Stimulated activated CD4-positive, alpha-beta T cell treated with anti-CD3 and anti-CD28 coated beads, Interleukin-12 subunit alpha, Interleukin-12 subunit beta, amount 100 ng/mL, for 4 hours (primary cell): ENCODE measurements around the gene DPEP1.
"Not testable (repeated sequence)": the region's sequence is repeated elsewhere in the genome, so short reads cannot be mapped to it uniquely, and the experiment has no call there.

Experiments used
- DNase-seq: peaks from one replicate; pipeline ENCODE4 v3.0.0-alpha.2; 2020

The DPEP1 gene

DNA sequence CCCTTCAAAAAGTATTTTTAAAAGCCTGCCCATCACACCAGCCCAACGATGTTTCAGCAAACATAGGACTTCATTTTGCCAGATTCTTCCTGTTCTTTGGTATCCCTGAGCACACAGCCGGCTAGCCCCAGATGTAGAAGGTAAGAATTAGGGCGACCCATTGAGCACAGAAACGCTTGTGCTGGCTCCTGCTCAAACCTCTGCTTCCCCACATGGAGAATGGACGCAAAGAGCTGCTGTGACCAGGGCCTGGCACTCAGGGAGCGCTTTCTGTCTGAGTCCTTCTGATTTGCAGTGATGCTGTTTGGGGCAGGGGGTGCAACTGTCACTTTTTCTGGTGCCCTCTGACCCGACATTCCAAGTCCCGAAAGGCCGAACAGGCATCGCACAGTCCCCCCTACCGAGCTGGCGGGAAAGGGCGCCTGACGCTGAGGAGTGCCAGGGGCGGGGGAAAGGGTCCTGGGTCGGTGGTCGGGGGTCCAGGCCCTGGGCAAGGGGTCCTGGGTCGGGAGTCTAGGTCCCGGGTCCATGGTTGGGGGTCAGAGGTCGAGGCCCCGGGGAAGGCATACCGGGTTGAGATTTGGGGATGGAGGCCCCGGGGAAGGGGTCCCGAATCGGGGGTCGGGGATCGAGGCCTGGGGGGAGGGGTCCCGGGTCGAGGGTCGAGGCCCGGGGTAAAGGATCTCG lies 43.1 kb downstream of the DPEP1 start:
- DNase-seq = no peak

GRCh38 chr16:89657442-89658220 lies 44.2 kb downstream of the DPEP1 start, which contains the start of the genes CHMP1A and SPATA33:
CHMP1A (minus strand) TSS chr16:89657708; CDS start chr16:89657588, 120 bp downstream.
SPATA33 (plus strand) TSS chr16:89657836; CDS start chr16:89657912, 76 bp downstream.
- peak; percentile 90 for DNase-seq

DNA sequence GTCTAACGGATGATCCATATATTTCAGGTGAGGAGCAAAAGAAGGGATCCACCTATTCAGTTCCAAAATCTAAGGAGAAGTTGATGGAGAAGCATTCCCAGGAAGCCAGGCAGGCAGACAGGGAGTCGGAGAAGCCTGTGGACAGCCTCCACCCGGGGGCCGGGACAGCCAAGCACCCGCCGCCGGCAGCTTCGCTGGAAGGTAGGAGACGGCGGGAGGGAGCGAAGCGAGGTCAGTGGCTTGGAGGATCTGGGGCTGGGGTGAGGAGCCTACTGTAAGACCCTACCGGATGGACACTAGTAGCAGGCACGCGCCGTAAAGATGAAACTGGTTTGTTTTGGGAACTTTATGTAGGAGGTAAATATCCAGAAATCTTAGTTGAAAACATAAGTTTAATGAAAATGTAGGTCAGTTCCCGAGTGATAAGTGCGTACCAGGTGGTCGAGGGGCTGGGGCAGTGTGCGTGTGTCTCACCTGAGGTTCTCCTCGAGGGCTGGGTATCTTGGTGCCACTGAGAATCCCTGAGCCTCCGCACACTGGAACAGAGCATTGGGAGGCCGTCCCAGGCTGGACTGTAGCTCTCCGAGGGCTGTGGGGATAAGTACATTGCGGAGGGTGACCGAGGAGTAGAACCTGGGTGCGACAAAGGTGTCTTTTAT lies 44.9 kb downstream of the DPEP1 start:
- DNase-seq = peak; percentile 12

- no peak for DNase-seq
Measured at GRCh38 chr16:89660146-89660545, 46.7 kb downstream of the DPEP1 start.

GRCh38 chr16:89661215-89661614 lies 47.8 kb downstream of the DPEP1 start:
- DNase-seq = no peak

DNA sequence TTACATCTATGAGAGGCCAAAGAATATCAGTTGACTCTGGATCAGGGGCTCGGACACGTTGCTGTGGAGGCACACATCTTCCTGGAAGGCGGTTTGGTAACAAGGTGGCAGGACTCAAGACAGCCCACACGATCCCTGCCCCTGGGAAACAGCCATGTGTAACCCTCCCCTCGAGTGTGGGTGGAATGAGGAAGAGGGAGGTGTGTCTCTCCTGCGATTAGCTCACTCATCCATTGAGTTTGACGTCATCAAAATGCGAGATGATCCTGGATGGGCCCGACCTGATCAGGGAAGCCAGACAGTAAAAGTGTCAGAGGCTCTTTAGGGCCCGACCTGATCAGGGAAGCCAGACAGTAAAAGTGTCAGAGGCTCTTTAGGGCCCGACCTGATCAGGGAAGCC lies 50.8 kb downstream of the DPEP1 start:
- not testable (repeated sequence) for DNase-seq

- DNase-seq = not testable (repeated sequence)
Measured at GRCh38 chr16:89667000-89667399, 53.6 kb downstream of the DPEP1 start.

- no peak for DNase-seq
Measured at GRCh38 chr16:89667633-89668032, 54.2 kb downstream of the DPEP1 start.

GRCh38 chr16:89668790-89669158 lies 55.3 kb downstream of the DPEP1 start:
- no peak for DNase-seq

DNA sequence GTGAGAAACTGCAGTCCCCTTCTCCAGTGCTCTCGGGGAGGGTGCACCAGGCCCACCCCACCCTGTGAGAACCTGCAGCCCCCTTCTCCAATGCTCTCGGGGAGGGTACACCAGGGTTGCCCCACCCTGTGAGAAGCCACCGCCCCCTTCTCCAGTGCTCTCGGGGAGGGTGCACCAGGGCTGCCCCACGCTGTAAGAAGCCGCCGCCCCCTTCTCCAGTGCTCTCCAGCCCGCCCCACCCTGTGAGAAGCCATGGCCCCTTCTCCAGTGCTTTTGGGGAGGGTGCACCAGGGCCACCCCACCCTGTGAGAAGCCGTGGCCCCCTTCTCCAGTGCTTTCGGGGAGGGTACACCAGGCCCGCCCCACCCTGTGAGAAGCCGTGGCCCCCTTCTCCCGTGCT lies 56.3 kb downstream of the DPEP1 start:
- DNase-seq = no peak

- no peak for DNase-seq
Measured at GRCh38 chr16:89670496-89671431, 57.3 kb downstream of the DPEP1 start.

DNA sequence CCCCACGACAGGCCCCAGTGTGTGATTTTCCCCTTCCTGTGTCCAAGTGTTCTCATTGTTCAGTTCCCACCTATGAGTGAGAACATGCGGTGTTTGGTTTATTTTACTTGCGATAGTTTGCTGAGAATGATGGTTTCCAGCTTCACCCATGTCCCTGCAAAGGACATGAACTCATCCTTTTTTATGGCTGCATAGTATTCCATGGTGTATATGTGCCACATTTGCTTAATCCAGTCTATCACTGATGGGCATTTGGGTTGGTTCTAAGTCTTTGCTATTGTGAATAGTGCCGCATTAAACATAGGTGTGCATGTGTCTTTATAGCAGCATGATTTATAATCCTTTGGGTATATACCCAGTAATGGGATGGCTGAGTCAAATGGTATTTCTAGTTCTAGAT lies 58.1 kb downstream of the DPEP1 start:
- DNase-seq = not testable (repeated sequence)

- DNase-seq = no peak
Measured at GRCh38 chr16:89672177-89672941, 58.9 kb downstream of the DPEP1 start.

GRCh38 chr16:89678258-89678657 lies 64.8 kb downstream of the DPEP1 start:
- DNase-seq = no peak

DNA sequence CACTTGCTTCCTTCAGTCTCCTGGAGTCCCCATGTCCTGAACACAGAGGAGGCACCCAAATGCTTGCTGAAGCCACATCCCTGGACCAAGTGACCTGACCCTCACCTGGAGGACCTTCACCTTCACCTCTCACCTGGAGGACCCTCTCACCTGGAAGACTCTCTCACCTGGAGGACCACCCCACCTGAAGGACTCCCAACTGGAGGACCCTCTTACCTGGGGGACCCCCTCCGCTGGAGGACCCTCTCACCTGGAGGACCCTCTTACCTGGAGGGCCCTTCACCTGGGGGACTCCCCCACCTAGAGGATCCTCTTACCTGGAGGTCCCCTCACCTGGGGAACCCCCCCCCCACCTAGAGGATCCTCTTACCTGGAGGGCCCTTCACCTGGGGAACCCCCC lies 72.5 kb downstream of the DPEP1 start:
- no peak for DNase-seq

GRCh38 chr16:89686520-89687091 lies 73.2 kb downstream of the DPEP1 start, which contains the start of gene CDK10:
CDK10 (plus strand) TSS chr16:89686689; CDS start chr16:89686711, 22 bp downstream.
- DNase-seq = peak; percentile 88

DNA sequence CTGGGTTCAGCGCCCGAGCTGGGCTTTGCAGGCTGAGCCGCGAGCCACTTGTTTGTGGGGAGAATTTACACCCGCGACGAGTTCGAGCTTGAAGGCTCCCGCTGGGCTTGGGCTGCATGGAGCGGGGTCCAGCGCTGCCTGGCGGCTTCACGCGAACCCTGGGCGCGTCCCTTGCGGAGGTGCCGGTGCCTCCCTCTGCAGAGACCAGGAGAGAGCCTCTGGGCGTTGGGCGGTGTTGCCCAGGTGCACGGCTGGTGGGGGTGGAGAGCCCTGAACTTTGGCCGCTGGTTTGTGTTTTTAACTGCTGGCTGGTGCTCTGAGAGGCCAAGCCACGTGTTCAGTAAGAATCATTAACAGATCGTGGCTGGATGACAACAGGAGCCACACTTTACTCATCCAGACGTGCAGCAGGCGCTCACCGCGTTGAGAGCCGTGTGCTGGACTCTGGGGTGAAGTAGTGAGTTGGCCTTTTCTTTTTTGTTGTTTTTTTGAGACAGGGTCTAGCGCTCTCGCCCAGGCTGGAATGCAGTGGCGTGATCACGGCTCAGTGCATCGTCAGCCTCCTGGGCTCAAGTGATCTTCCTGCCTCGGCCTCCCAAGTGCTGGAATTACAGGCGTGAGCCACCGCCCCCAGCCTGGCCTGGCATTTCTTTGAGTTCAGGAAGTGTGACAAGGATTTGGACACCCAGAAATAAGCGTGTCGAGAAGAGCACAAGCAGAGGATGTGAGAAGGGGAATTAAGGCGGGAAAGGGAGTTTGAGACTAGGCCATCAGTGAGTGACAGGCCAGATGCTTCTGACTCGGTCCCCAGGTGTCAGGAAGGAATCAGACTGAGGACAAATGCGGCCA lies 73.9 kb downstream of the DPEP1 start:
- no peak for DNase-seq
